Breast epithelium (tissue), 3 donors: ENCODE results near the gene GPR17.

Source experiments
- CTCF ChIP-seq, 3 donors: fragments of 450-650 bp; IDR thresholded peaks; one replicate each; pipeline ENCODE4 v1.5.1; 2016 to 2017; ENCODE audit warnings: antibody characterized with exemption in 3 of 3, mild to moderate bottlenecking in 3 of 3, moderate library complexity in 3 of 3
- POLR2A ChIP-seq: fragments of 450-650 bp; IDR thresholded peaks from one replicate; pipeline ENCODE4 v1.6.1; 2016; ENCODE audit warnings: antibody characterized with exemption, mild to moderate bottlenecking, moderate library complexity
- POLR2AphosphoS5 ChIP-seq, 3 donors: sonication (generic); formaldehyde crosslinking; IDR thresholded peaks; one replicate each; pipeline ENCODE4 v1.6.1; 2017; ENCODE audit warnings: antibody characterized with exemption in 3 of 3

GRCh38 chr2:127630096-127630863 is 15.7 kb upstream of the GPR17 start:
- TF ChIP-seq CTCF (IDR thresholded peaks at IDR 0.05) (no peak), POLR2A (no peak), POLR2AphosphoS5 (IDR thresholded peaks at IDR 0.05) (no peak)
